ENCODE measurements around the gene PRDX1.
"Not testable (repeated sequence)": the region's sequence is repeated elsewhere in the genome, so short reads cannot be mapped to it uniquely, and the experiment has no call there.

PRDX1 gene

DNA sequence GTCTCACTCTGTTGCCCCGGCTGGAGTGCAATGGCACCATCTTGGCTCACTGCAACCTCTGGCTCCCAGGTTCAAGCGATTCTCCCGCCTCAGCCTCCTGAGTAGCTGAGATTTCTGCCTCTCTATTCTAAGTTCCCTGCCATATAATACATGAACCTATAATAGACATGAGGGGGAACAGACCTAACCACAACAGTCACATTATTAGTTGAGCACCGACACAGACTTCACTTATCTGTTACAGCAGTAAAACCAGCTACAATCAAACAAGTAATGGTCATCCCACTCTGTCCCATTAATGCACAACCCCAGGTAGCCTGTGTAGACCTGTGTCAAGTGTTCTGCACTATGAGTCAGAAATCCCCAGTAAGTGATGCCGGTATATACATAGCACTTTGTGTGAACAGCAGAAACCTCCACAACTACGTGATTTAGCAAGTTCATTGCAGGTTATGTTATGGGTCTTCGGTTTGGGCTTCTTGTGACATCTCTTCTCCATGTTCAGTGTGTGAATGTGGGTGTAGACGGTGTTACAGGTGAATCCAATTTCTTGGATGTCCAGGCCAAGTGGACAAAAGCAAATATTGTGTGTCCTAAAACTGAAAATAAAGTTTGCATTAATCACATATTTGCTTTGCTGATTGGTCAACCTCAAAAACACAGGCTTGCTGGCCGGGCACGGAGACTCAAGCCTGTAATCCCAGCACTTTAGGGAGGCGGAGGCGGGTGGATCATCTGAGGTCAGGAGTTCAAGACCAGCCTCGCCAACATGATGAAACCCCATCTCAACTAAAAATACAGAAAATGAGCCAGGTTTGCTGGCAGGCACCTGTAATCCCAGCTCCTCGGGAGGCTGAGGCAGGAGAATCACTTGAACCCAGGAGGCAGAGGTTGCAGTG, 18.0 kb downstream of the PRDX1 start:
- DNase-seq (ENCODE audit: low spot score) = no peak

DNA sequence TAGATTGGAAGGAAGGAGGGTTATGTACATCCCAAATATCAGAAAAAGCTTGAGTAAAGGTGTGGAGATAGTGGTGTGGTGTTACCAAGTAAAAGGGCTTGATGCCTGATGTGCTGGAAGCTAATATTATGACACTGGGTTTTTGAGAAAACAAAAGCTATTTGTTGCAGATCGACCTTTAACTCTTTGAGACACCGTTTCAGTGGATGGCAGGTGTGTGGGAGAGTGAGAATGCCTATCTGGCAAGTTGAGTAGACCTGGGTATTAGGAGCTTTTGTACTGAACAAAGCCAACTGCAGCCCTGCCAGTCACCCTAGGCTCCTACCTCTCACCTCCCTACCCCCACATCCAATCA, 20.2 kb downstream of the PRDX1 start:
- DNase-seq (ENCODE audit: low spot score) = no peak

DNA sequence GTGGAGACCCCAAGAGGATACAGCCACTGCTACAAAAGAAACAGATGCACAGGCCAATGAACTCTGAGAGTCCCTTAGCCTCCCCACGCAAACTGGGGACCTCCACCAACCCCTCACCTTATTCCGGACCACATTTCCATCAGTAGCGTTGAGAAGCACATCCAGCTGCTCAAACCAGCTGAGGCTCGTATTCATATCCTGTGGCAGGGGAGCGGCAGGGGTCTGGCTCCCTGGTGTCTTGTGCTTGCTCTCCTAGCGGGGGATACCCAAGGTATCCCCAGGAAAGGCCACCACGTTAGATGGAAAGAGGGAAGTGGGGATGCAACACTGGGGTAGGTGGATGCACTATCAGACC, 22.3 kb downstream of the PRDX1 start:
- DNase-seq (ENCODE audit: low spot score) = no peak

DNA sequence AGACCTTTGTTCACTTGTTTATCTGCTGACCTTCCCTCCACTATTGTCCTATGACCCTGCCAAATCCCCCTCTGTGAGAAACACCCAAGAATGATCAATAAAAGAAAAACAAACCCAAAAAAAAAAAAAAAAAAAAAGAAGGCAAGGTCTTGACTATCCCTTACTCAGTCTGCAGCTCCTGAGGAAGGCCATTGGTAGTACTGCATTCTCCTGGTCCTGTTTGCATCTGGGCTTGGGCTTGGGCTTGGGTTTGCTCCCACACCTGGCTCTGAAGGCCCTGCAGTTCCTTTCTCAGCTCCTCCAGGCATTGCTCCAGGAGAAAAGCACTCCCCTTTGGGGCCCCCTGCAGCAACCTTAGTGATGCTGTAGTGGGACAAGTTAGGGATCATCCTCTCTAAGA, 23.4 kb downstream of the PRDX1 start:
- DNase-seq (ENCODE audit: low spot score) = no peak

DNA sequence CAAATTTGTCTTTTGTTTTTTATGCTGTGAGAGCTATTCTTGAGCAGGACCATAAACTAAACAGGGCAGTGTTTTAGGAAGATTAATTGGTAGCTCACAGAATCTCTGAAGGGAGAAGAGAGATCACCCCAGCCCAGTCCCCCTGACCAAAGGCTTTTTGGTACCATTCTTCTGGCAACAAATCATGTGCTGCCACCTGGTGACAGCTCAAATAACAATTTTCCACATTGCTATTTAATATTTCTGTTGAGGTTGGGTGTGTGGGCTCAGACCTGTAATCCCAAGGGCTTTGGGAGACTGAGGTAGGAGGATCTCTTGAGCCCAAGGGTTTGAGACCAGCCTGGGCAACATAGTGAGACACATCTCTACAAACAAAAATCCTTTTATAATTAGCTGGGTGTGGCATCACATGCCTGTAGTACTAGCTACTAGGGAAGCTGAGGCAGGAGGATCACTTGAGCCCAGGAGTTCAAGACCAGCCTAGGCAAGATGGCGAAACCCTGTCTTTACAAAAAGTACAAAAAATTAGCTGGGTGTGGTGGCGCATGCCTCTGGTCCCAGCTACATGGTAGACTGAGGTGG, 28.5 kb downstream of the PRDX1 start:
- DNase-seq (ENCODE audit: low spot score) = peak; percentile 56

DNA sequence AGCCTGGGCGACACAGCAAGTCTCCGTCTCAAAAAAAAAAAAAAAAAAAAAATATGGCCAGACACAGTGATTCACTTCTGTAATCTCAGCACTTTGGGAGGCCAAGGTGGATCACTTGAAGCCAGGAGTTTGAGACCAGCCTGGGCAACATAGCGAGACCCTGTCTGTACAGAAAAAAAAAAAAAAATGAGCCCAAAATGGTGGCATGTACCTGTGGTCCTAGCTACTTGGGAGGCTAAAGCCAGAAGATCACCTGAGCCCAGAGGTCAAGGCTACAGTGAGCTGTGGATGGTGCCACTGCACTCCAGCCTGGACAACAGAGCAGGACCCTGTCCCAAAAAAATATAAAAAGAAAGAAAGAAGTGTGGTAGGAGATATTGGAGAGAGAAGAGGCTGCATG, 29.0 kb downstream of the PRDX1 start:
- DNase-seq (ENCODE audit: low spot score) = no peak

DNA sequence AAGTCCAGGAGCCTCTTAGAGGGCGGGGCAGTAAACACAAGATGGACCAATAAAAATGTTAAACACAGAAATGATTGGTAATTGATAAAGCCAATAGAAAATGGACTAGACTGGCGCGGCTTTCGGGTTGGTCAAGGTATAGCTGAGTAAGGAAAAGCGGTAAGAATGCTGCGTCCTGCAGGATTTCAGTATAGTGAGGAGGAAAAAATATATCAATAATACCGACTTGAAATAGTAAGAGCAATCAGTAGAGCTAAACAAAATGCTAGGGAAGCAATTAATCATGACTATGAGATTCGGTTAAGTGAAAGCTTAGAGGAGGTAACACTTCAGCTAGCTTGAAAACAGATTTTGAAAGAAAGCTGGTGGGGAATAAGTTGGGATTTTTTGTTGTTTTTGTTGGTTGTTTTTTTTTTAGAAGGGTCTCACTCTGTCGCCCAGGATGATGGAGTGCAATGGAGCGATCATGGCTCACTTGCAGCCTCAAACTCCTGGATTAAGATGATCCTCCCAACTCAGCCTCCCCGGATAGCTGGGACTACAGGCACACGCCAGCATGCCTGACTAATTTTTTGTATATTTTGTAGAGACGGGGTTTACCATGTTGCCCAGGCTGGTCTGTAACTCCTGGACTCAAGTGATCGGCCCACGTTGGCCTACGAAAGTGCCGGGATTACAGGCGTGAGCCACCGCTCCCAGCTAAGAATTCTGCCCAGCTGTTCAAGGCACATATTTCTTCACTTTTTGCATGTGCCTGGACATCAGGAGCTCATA, 30.0 kb downstream of the PRDX1 start:
- DNase-seq (ENCODE audit: low spot score) = no peak

DNA sequence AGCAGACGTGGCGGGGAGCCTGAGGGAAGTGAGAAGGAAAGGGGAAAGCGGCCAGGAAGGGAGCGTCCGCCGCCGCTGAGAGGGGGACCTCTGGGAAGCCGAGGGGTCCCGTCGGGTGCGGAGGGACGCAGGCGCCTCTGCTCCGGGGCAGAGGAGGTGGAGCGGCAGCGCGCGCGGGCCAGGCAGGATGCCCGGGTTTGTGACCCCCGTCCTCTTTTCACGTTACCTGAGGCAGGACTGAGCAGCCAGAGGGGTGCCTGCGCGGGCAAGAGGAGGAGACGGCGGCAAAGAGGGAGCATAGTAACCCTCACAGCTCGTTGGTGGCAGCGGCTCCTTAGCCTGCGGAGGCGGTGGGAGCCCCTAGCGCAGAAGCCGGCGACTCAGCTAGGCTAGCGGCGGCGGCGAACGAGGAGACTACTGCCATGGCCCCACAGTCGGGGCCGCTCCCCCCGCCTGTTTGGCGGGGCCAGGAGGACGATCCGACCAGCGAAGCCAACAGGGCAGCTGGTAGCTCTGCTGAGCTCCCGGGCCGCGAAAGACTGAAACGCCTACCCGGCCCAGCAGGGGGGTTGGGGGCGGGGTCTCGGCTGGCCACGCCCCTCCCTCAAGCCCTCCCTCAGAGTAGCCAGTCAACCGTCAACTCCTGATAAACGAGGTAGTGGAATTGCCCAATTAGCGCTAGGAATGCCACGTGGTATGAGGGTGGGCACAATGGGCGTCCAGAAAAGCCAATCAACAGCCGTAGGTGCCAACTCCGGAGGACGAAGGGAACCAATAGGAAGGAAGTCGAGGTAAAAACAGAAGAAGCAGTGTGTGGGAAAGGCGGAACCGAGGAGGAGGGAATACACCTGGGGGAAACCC, 30.8 kb downstream of the PRDX1 start, which contains the start of gene TESK2:
TSS of gene TESK2 (minus strand) at position 538 of the 861 bp plus-strand sequence. CDS start 33,378 bp downstream, outside the sequence.
- DNase-seq (ENCODE audit: low spot score) = peak; percentile 97

DNA sequence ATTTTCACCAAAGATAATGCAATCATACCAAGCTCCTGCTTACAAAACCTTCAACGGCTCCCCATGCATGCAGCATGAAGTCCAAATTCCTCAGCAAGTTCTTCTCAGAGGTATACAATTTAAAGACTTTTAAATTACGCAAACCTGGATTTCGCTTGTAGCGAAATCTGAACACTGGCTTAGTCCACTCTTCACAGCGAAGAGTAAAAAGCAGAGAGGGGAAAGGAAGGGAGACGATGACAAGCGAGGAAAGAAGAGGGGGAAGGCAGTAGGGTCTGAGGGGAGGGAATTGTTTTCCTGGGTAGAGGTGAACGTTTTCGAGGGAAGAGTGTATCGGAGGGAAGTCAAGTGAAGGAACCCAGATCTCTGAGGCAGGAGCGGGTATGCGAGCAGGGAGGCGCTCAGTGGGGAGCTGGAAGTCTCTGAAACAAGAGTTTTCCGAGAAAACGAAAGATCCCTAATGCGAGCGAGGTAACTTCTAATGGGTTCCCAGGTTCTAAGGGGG, 31.5 kb downstream of the PRDX1 start:
- peak; percentile 16 for DNase-seq (ENCODE audit: low spot score)

DNA sequence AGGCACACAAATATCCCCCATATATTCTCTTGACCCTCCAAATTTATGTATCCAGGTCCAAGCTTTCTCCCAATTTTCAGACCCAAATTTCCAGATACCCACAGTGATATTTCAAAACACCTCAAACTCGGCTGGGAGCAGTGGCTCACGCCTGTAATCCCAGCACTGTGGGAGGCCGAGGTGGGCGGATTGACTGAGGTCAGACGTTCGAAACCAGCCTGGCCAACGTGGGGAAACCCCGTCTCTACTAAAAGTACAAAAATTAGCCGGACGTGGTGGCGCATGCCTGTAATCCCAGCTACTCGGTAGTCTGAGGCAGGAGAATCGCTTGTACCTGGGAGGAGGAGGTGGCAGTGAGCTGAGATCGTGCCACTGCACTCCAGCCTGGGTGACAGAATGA, 32.3 kb downstream of the PRDX1 start:
- not testable (repeated sequence) for DNase-seq (ENCODE audit: low spot score)

DNA sequence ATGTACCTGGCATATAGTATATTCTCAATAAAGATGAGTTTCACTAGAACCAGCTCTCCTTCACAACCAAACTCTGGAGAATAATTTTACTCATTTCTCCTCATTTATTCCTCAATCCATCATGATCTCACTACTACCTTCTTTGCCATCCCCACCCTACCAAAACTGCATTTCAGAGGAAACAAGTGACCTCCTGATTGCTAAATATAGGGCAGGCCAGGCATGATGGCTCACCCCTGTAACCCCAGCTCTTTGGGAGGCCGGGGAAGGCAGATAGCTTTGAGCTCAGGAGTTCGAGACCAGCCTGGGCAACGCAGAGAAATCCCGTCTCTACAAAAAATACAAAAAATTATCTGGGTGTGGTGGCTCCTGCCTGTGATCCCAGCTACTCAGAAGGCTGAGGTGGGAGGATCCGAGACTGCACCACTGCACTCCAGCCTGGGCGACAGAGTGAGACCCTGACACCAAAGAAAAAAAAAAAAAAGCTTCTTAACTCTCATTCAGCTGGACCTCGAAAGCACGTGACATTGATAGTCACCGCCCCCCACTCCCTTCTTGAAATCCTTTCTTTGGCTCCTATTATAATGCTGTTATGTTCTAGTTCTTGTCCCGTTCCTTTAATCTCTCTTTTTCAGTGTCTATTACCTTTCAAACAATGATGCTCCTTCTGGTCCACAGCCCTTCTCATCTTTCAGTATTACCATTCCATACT, 32.9 kb downstream of the PRDX1 start:
- no peak for DNase-seq (ENCODE audit: low spot score)

DNA sequence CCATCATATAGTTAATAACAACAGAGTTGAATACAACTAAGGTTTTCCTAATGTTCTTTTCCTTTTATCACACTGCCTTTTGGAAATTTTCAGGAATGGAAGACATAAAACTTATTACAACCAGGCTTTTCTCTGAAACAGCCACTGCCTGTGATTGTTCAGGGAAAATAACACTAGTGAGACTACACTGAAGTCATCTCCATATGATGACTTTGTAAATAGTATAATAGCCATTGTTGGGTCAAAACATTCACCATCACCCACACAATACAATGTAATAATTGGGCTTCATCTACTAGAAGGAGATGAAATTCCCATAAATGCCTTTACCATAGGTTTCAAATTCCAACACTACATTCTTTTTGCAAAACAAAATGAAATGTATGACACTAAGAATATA, 35.7 kb downstream of the PRDX1 start:
- DNase-seq (ENCODE audit: low spot score) = no peak

DNA sequence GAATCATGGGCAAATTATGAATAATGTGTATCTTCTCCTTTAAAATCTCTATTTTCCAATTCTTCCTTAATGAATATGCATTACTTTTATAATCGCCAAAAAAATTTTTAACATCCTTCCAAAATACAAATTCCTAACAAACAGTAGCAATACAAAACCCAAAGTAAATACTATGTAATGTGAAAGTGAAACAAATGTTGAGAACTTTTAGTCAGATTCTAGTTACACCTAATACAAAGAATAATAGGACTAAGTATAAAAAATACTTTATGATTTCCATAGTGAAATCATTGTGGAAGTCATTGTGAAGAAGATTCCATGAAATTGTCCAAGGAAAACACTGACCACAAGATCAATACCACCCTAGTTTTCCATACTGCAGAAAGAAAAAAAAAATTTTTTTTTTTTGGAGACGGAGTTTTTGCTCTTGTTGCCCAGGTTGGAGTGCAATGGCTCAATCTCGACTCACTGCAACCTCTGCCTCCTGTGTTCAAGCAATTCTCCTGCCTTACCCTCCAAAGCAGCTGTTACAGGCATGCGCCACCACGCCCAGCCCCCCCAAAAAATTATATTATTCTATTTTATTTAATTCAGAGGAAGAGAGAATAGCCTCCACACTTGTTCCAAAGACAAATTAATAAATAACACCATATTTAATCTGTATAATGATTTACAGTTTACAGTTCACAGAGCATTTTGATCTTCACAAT, 42.5 kb downstream of the PRDX1 start:
- no peak for DNase-seq (ENCODE audit: low spot score)

DNA sequence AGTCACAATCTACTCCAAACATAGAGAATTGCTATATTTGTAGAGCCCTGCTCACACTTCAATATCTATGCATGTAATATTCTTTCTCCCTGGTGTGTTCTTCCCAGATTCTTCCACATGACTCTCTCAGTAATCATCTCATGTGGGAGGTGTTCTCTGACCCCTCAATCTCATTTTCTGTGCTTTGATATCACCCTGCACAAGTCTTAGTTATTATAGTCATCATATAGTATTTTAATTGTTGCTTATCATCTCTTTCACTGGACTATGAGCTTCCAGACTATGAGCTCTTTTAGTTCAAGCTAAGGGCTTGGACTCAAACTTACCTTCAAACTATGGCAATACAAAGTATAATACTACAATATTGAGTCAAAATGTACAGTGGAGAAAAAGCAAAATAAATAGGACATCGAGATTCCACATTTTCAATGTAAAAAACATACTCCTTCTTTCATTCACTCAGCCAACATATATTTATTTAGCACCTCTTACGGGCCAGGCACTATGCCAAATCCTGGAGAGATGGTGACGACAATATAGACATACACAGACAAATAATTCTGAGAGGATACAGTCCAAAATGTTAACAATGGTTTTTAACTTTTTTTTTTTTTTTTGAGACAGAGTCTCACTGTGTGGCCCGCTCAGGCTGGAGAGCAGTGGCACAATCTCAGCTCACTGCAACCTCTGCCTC, 43.4 kb downstream of the PRDX1 start:
- no peak for DNase-seq (ENCODE audit: low spot score)

DNA sequence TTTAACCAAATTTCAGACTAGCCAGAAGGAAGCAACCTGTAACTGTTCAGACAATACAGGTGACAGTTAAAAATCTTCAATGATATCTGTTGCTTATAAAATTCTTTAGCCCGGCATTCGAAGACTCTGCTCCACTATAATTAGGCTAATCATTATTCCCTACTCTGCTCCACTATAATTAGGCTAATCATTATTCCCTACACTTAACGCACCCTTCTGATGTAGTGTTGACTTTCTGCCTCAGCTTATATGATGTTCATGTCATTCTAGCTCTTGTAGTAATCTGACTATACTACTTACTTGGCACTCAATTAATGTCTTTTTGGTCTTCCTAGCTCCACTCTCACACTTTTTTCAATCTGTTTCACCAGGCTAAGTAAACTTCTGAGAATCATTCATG, 44.0 kb downstream of the PRDX1 start:
- no peak for DNase-seq (ENCODE audit: low spot score)

DNA sequence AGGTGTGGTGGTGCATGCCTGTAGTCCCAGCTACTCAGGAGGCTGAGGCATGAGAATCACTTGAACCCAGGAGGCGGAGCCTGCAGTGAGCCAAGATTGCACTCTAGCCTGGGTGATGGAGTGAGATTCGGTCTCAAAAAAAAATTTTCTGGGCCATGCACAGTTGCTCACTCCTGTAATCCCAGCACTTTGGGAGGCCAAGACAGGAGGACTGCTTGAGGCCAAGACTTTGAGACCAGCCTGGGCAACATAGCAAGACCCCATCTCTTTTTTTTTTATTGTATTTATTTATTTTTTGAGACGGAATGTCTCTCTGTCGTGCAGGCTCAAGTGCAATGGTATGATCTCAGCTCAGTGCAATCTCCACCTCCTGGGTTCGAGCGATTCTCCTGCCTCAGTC, 47.5 kb downstream of the PRDX1 start:
- not testable (repeated sequence) for DNase-seq (ENCODE audit: low spot score)

DNA sequence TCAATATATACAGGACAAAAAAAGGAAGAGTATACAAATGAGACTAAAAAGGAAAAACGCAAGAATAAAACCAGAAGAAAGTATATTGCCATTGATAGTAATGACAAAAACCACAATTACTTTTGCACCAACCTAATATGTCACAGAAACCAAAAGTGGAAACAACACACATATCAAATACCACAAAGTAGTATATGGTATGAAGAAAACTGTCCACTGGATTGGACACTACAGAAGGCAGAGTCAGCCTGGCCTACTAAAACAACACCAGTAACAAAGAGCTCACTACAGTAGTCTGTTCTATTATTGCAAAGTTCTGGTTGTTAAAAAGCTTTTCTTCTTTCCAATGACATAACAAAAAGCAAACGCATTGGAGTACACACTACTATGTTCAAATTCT, 48.4 kb downstream of the PRDX1 start:
- no peak for DNase-seq (ENCODE audit: low spot score)

DNA sequence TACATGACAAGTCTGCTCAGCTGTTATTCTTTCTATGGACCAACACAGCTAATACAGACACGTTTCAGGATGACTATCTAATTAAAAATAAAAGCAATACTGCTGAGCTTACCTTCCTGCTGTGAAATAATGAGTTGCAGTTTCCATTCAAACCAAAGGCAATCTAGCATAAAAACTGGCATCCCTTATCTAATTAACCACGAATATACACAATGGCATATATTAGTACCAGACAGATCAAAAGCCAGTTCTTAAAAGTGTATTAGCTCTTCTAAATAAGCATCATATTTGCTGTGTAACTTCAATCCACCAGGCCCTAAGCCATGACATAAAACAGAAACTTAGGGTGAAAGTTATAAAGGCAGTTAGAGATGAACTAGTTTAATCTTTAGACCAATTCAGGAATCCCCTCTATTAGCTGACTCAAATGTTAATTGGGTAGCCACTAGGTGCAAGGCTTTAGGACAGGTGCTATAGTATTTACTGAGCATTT, 51.3 kb downstream of the PRDX1 start:
- no peak for DNase-seq (ENCODE audit: low spot score)

DNA sequence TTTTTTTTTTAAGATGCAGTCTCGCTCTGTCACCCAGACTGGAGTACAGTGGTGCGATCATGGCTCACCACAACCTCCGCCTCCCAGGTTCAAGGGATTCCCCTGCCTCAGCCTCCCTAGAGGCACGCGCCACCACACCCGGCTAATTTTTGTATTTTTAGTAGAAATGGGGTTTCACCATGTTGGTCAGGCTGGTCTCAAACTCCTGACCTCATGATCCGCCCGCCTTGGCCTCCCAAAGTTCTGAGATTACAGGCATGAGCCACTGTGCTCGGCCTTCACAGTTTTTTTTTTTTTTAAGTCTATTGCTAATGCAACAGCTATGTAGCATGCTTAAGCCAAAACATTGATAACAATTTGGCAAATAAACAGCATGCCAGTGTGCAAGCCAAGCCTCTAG, 54.3 kb downstream of the PRDX1 start:
- DNase-seq (ENCODE audit: low spot score) = not testable (repeated sequence)

DNA sequence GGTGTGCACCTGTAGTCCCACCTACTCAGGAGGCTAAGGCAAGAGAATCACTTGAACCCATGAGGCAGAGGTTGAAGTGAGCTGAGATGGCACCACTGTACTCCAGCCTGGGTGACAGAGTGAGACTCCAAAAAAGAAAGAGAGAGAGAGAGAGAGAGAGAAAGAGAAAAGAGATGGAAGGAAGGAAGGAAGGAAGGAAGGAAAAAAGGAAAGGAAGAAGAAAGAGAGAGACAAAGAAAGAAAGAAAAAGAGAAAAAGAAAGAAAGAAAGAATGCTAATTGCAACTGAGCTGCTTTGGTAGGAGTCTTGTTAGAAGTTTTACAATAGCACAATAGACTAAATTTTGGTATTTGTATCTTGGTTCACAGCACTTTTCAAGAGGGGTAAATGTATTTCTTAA, 56.4 kb downstream of the PRDX1 start:
- no peak for DNase-seq (ENCODE audit: low spot score)

All from kidney capillary endothelial cell (primary cell).